Osteoblast (primary cell): ENCODE results near the gene ARPC5. TPM values are rescaled to one million over a fixed set of nuclear protein-coding genes. Genes with fewer than 3 reads are reported as not detected.
"Not testable (repeated sequence)": the region's sequence is repeated elsewhere in the genome, so short reads cannot be mapped to it uniquely, and the experiment has no call there.

Experiments
- DNase-seq: peaks from one replicate; pipeline ENCODE4 v3.0.0; 2011; ENCODE audit warnings: low spot score, mixed read lengths; ENCODE audit not compliant: insufficient read length; ENCODE audit errors: missing footprints
- H2AFZ ChIP-seq: 2 replicates; pipeline ENCODE4 v1.6.0; 2011; ENCODE audit warnings: mild to moderate bottlenecking, low read length
- H3K27ac ChIP-seq: 2 replicates; pipeline ENCODE4 v1.5.1; 2011; ENCODE audit warnings: mild to moderate bottlenecking, low read depth, low read length, moderate library complexity
- H3K27me3 ChIP-seq: 2 replicates; pipeline ENCODE4 v1.6.0; 2012; ENCODE audit warnings: mild to moderate bottlenecking, control low read depth, inconsistent platforms, low read length, moderate library complexity; ENCODE audit not compliant: insufficient read depth
- H3K36me3 ChIP-seq: 2 replicates; pipeline ENCODE4 v1.5.1; 2011; ENCODE audit warnings: mild to moderate bottlenecking, low read length, control low read depth, moderate library complexity; ENCODE audit not compliant: insufficient read depth
- H3K4me1 ChIP-seq: 2 replicates; pipeline ENCODE4 v1.5.1; 2011; ENCODE audit warnings: mild to moderate bottlenecking, low read length, control low read depth, moderate library complexity; ENCODE audit not compliant: insufficient read depth
- H3K4me2 ChIP-seq: 2 replicates; pipeline ENCODE4 v1.6.0; 2011; ENCODE audit warnings: mild to moderate bottlenecking, low read length; ENCODE audit not compliant: insufficient read depth
- H3K4me3 ChIP-seq: fragments of 200-600 bp; sonication (generic); 3 replicates; pipeline ENCODE4 v1.5.1; 2012; ENCODE audit warnings: mild to moderate bottlenecking, low read length, inconsistent platforms; ENCODE audit not compliant: insufficient read depth
- H3K79me2 ChIP-seq: 2 replicates; pipeline ENCODE4 v1.6.0; 2012; ENCODE audit warnings: mild to moderate bottlenecking, low read length, control low read depth, inconsistent platforms; ENCODE audit not compliant: insufficient read depth
- H3K9me3 ChIP-seq: 2 replicates; pipeline ENCODE4 v1.5.1; 2011; ENCODE audit warnings: low read depth, low read length, control low read depth
- H4K20me1 ChIP-seq: 2 replicates; pipeline ENCODE4 v1.6.0; 2012; ENCODE audit warnings: mild to moderate bottlenecking, low read length, control low read depth; ENCODE audit not compliant: insufficient read depth
- CTCF ChIP-seq: IDR thresholded peaks from 2 replicates; pipeline ENCODE4 v1.5.1; 2011; ENCODE audit warnings: mild to moderate bottlenecking, low read depth, low read length, moderate library complexity; ENCODE audit errors: extremely low read depth
- total RNA-seq: library from RNA; depleted of rRNA; stranded (reverse); fragments of >200 nt; gene quantifications from 2 replicates; pipeline ENCODE4 v1.2.3, GENCODE V29; 2012

The ARPC5 gene
- 156 and 157 TPM in 2 replicates for total RNA-seq

GRCh38 chr1:183635606-183636333 is at the start of gene ARPC5:
TSS of gene ARPC5 (minus strand) at chr1:183635783. CDS start at chr1:183635659, 124 bp downstream.
- H3K4me2 ChIP-seq: peak within 1 kb of the TSS; percentile 95
- H3K27me3 ChIP-seq: no peaks in the 10 kb centered on the region
- H3K79me2 ChIP-seq: peaks cover 57% of the 10 kb centered on the region
- H3K9me3 ChIP-seq: no peaks in the 10 kb centered on the region
- H3K4me1 ChIP-seq: peaks cover 34% of the 10 kb centered on the region
- H4K20me1 ChIP-seq: peaks cover 15% of the 10 kb centered on the region
- no peak for TF ChIP-seq CTCF
- H2AFZ ChIP-seq: peak within 1 kb of the TSS; percentile 99
- DNase-seq: peak; percentile 94
- peak within 1 kb of the TSS; percentile 93 for H3K4me3 ChIP-seq
- peak within 1 kb of the TSS; percentile 80 for H3K27ac ChIP-seq
- peaks cover 9% of the 10 kb centered on the region for H3K36me3 ChIP-seq

GRCh38 chr1:183685112-183685713 is 49.6 kb upstream of the ARPC5 start:
- Histone ChIP-seq H4K20me1 (no peaks in the 10 kb centered on the region), H3K36me3 (no peaks in the 10 kb centered on the region), H3K27me3 (no peaks in the 10 kb centered on the region), H2AFZ (no peak overlapping the region), H3K27ac (no peak overlapping the region), H3K4me1 (no peaks in the 10 kb centered on the region), H3K9me3 (no peaks in the 10 kb centered on the region), H3K79me2 (no peaks in the 10 kb centered on the region), H3K4me3 (no peak overlapping the region), H3K4me2 (no peak overlapping the region)
- DNase-seq: peak; percentile 49
- TF ChIP-seq CTCF: peak; percentile 73

- not testable (repeated sequence) for H3K9me3 ChIP-seq, H4K20me1 ChIP-seq, H2AFZ ChIP-seq, DNase-seq, H3K27me3 ChIP-seq, H3K4me2 ChIP-seq, H3K4me3 ChIP-seq, H3K79me2 ChIP-seq, H3K36me3 ChIP-seq, H3K4me1 ChIP-seq, H3K27ac ChIP-seq
Observed at GRCh38 chr1:183679363-183679762, 43.8 kb upstream of the ARPC5 start.

- TF ChIP-seq CTCF: no peak
- DNase-seq: no peak
- H3K36me3 ChIP-seq: no peaks in the 10 kb centered on the region
- no peak overlapping the region for H3K4me2 ChIP-seq
- H3K79me2 ChIP-seq: no peaks in the 10 kb centered on the region
- no peak overlapping the region for H3K27ac ChIP-seq
- H3K9me3 ChIP-seq: no peaks in the 10 kb centered on the region
- H4K20me1 ChIP-seq: peaks cover 3% of the 10 kb centered on the region
- H3K27me3 ChIP-seq: no peaks in the 10 kb centered on the region
- no peak overlapping the region for H3K4me3 ChIP-seq
- H2AFZ ChIP-seq: no peak overlapping the region
- peaks cover 11% of the 10 kb centered on the region for H3K4me1 ChIP-seq
Observed at GRCh38 chr1:183678819-183679218, 43.2 kb upstream of the ARPC5 start.
